ENCODE results near the gene DGCR2.

GRCh38 chr22:19063581-19064353 lies 58.4 kb downstream of the DGCR2 start:
- TF ChIP-seq CTCF (IDR thresholded peaks at IDR 0.05; ENCODE audit: insufficient read depth, low read length) (no peak), SPI1 (IDR thresholded peaks at IDR 0.05; ENCODE audit: borderline replicate concordance, low read depth) (no peak)

All from HL-60 (cell line).